SK-N-SH (cell line): ENCODE data around the gene FAM83D. TPM values are rescaled to one million over a fixed set of nuclear protein-coding genes. Genes with fewer than 3 reads are reported as not detected.

Experiments
- CTCF ChIA-PET: fragments of 300-600, 350-600 bp; formaldehyde crosslinking; extraction: SDS; loops from one replicate; lab custom pipeline; 2021; lab: Yijun Ruan, JAX
- POLR2A ChIA-PET: fragments of 350-600 bp; sonication (Branson Sonifier 250); formaldehyde crosslinking; extraction: SDS; loops from one replicate; lab custom pipeline; 2020; ENCODE audit warnings: antibody characterized with exemption, inconsistent platforms; lab: Yijun Ruan, JAX
- DNase-seq: peaks from one replicate; pipeline ENCODE4 v3.0.0; 2012
- H2AFZ ChIP-seq: fragments of 200-600 bp; sonication (generic); 2 replicates; pipeline ENCODE4 v1.8.1; 2016; ENCODE audit warnings: antibody characterized with exemption, mild to moderate bottlenecking, low read depth
- H3F3A ChIP-seq: fragments of 200-600 bp; sonication (generic); replicated peaks from 2 replicates; pipeline ENCODE3; 2016; ENCODE audit warnings: antibody characterized with exemption, mild to moderate bottlenecking; ENCODE audit not compliant: insufficient read depth
- H3K27ac ChIP-seq, 2 experiments: fragments of 200-500 bp in 1 of 2; fragments of 200-600 bp in 1 of 2; sonication (Bioruptor generic) in 1 of 2; sonication (generic), shearing (Covaris generic) in 1 of 2; 2 replicates each; pipeline versions ENCODE4 v1.5.1 to v1.6.1; 2014 to 2016; ENCODE audit warnings: low read depth in 2 of 2, inconsistent platforms in 1 of 2, low read length in 1 of 2, mild to moderate bottlenecking in 1 of 2, mixed read lengths in 1 of 2
- H3K27me3 ChIP-seq: fragments of 200-600 bp; sonication (generic), shearing (Covaris generic); 2 replicates; pipeline ENCODE4 v1.6.1; 2016; ENCODE audit warnings: mixed run types; ENCODE audit not compliant: insufficient read depth
- H3K36me3 ChIP-seq, 2 experiments: fragments of 200-500 bp in 1 of 2; fragments of 200-600 bp in 1 of 2; sonication (Bioruptor generic) in 1 of 2; sonication (generic) in 1 of 2; replicated peaks in 1 of 2; 2 replicates each; pipeline versions ENCODE3 to v1.5.1; 2014 to 2016; ENCODE audit warnings: low read length in 1 of 2, mild to moderate bottlenecking in 1 of 2; ENCODE audit not compliant: insufficient read depth in 2 of 2, control insufficient read depth in 1 of 2
- H3K4me1 ChIP-seq, 2 experiments: fragments of 200-500 bp in 1 of 2; fragments of 200-600 bp in 1 of 2; sonication (Bioruptor generic) in 1 of 2; sonication (generic), shearing (Covaris generic) in 1 of 2; 2 replicates each; pipeline versions ENCODE4 v1.5.1 to v1.6.1; 2014 to 2016; ENCODE audit warnings: low read depth in 1 of 2, low read length in 1 of 2, mixed run types in 1 of 2; ENCODE audit not compliant: insufficient read depth in 2 of 2, control insufficient read depth in 1 of 2
- H3K4me2 ChIP-seq: fragments of 200-600 bp; sonication (generic), shearing (Covaris generic); 2 replicates; pipeline ENCODE4 v1.6.1; 2017; ENCODE audit warnings: mixed run types
- H3K4me3 ChIP-seq, 2 experiments: fragments of 200-500 bp in 1 of 2; fragments of 200-600 bp in 1 of 2; sonication (Bioruptor generic) in 1 of 2; sonication (generic), shearing (Covaris generic) in 1 of 2; 2 replicates each; pipeline versions ENCODE4 v1.5.1 to v1.8.1; 2014 to 2016; ENCODE audit warnings: low read depth in 2 of 2, inconsistent platforms in 1 of 2, low read length in 1 of 2, mild to moderate bottlenecking in 1 of 2, mixed read lengths in 1 of 2, moderate library complexity in 1 of 2
- H3K79me2 ChIP-seq: fragments of 200-600 bp; sonication (generic); 2 replicates; pipeline ENCODE4 v1.8.1; 2017; ENCODE audit warnings: mild to moderate bottlenecking; ENCODE audit not compliant: insufficient read depth
- H3K9ac ChIP-seq: fragments of 200-600 bp; sonication (generic); 2 replicates; pipeline ENCODE4 v1.6.1; 2017; ENCODE audit warnings: mixed run types
- H3K9me2 ChIP-seq: fragments of 200-600 bp; sonication (generic); 2 replicates; pipeline ENCODE4 v1.6.1; 2017; ENCODE audit warnings: mixed run types
- H3K9me3 ChIP-seq: fragments of 200-600 bp; sonication (generic); 2 replicates; pipeline ENCODE4 v1.6.1; 2017; ENCODE audit warnings: mixed run types, mild to moderate bottlenecking, moderate library complexity
- H4K20me1 ChIP-seq: fragments of 200-600 bp; sonication (generic); 2 replicates; pipeline ENCODE4 v1.6.1; 2017; ENCODE audit warnings: mild to moderate bottlenecking, mixed run types; ENCODE audit not compliant: insufficient read depth
- CHD2 ChIP-seq: fragments of 150-350 bp; IDR thresholded peaks from 2 replicates; pipeline ENCODE4 v1.6.1; 2018; ENCODE audit warnings: low read length; ENCODE audit not compliant: partially characterized antibody
- CTCF ChIP-seq: fragments of 200-600 bp; sonication (generic); IDR thresholded peaks from 2 replicates; pipeline ENCODE4 v1.6.1; 2017; ENCODE audit warnings: antibody characterized with exemption, mild to moderate bottlenecking, moderate library complexity
- EP300 ChIP-seq, 2 experiments: IDR thresholded peaks; 2 replicates each; pipeline versions ENCODE4 v1.4.0 to v1.6.1; 2012; ENCODE audit warnings: borderline replicate concordance in 1 of 2, low read depth in 1 of 2, low read length in 1 of 2
- EZH2phosphoT487 ChIP-seq: fragments of 200-600 bp; sonication (generic); IDR thresholded peaks from 2 replicates; pipeline ENCODE4 v1.6.1; 2017; ENCODE audit warnings: low read depth, mixed run types, mild to moderate bottlenecking, antibody characterized with exemption, moderate library complexity, borderline replicate concordance
- FOSL2 ChIP-seq: IDR thresholded peaks from 2 replicates; pipeline ENCODE4 v1.4.0; 2012; ENCODE audit warnings: low read depth, mild to moderate bottlenecking, moderate library complexity, borderline replicate concordance
- FOXJ3 ChIP-seq: sonication (generic); formaldehyde crosslinking; IDR thresholded peaks from 2 replicates; pipeline ENCODE4 v1.5.1; 2020; ENCODE audit warnings: mild to moderate bottlenecking, missing genetic modification reagents
- JUND ChIP-seq: IDR thresholded peaks from 2 replicates; pipeline ENCODE4 v1.4.0; 2012
- PBX3 ChIP-seq: IDR thresholded peaks from 2 replicates; pipeline ENCODE4; 2012
- RFX5 ChIP-seq: IDR thresholded peaks from 2 replicates; pipeline ENCODE4 v1.6.1; 2012; ENCODE audit warnings: mild to moderate bottlenecking, improper control_type of control experiment, low read length
- SMC3 ChIP-seq: IDR thresholded peaks from 2 replicates; pipeline ENCODE4 v1.6.1; 2012; ENCODE audit warnings: low read depth, low read length, improper control_type of control experiment
- TAF1 ChIP-seq: IDR thresholded peaks from 2 replicates; pipeline ENCODE4 v1.6.1; 2012; ENCODE audit warnings: low read depth, mild to moderate bottlenecking, low read length, moderate library complexity, borderline replicate concordance
- TEAD4 ChIP-seq: IDR thresholded peaks from 2 replicates; pipeline ENCODE4 v1.4.0; 2012; ENCODE audit warnings: mild to moderate bottlenecking, borderline replicate concordance; ENCODE audit not compliant: insufficient read depth
- YY1 ChIP-seq: IDR thresholded peaks from 2 replicates; pipeline ENCODE4 v1.4.0; 2012; ENCODE audit warnings: low read depth, mild to moderate bottlenecking
- ZBTB33 ChIP-seq: IDR thresholded peaks from 2 replicates; pipeline ENCODE4 v1.4.0; 2012; ENCODE audit warnings: low read depth, borderline replicate concordance
- WGBS: methylation state at CpG from one replicate; pipeline ENCODE4 v1.1.6; 2017; ENCODE audit warnings: low lambda C conversion rate; 5-methylcytosine and 5-hydroxymethylcytosine counted together
- polyA plus RNA-seq, 3 experiments: library from polyadenylated mRNA; depleted of rRNA; stranded (reverse); fragments of >200 nt; gene quantifications; 2 replicates each; pipeline ENCODE4 v1.2.3, GENCODE V29; 2012

Gene FAM83D
- polyA plus RNA-seq, 1 of the 3 experiments (the other 2 are of a cell fraction): 21.5 TPM

- H3K4me1 ChIP-seq: no peaks in the 10 kb centered on the region
- 81% methylated on average over 7 of the region's 7 CpGs for WGBS
- H3K9me3 ChIP-seq: no peaks in the 10 kb centered on the region
- no peaks in the 10 kb centered on the region for H4K20me1 ChIP-seq
- DNase-seq: no peak
- H3K9ac ChIP-seq: no peak overlapping the region
- TF ChIP-seq CHD2: no peak
- TF ChIP-seq TAF1: no peak
- H3K36me3 ChIP-seq: no peaks in the 10 kb centered on the region
- CTCF ChIA-PET: no interaction called here
- POLR2A ChIA-PET: no interaction called here
- no peaks in the 10 kb centered on the region; the same call in 1 of the 2 replicates for H3K27me3 ChIP-seq
- H3K4me2 ChIP-seq: no peak overlapping the region
- H3K4me3 ChIP-seq: no peak overlapping the region
- no peaks in the 10 kb centered on the region for H3K79me2 ChIP-seq
- H3F3A ChIP-seq: no peaks in the 10 kb centered on the region
- no peak overlapping the region for H3K27ac ChIP-seq
- H3K9me2 ChIP-seq: no peaks in the 10 kb centered on the region
- no peak overlapping the region for H2AFZ ChIP-seq
Observed at GRCh38 chr20:38915355-38915754, 10.9 kb upstream of the FAM83D start.

- peaks cover 11% of the 10 kb centered on the region; the same call in 1 of the 2 replicates for H3K27me3 ChIP-seq
- CTCF ChIA-PET: interaction anchor here (0.8 kb wide), 1 partner anchor 130 kb away, joined by 4 read pairs; no protein-coding TSS in a partner anchor
- POLR2A ChIA-PET: no interaction called here
Observed at GRCh38 chr20:38917657-38918056, 8.6 kb upstream of the FAM83D start.

More at GRCh38 chr20:38917657-38918056, 8.6 kb upstream of the FAM83D start:
- Histone ChIP-seq H3K36me3 (no peaks in the 10 kb centered on the region), H3K27ac (no peak overlapping the region), H3K4me2 (no peak overlapping the region), H3K4me1 (no peaks in the 10 kb centered on the region), H3F3A (no peaks in the 10 kb centered on the region), H3K9ac (no peak overlapping the region), H4K20me1 (no peaks in the 10 kb centered on the region), H3K9me2 (no peaks in the 10 kb centered on the region), H3K79me2 (no peaks in the 10 kb centered on the region), H3K9me3 (no peaks in the 10 kb centered on the region), H2AFZ (no peak overlapping the region), H3K4me3 (no peak overlapping the region)
- WGBS: 64% methylated on average over 4 of the region's 4 CpGs
- TF ChIP-seq SMC3: no peak
- TF ChIP-seq FOXJ3 (CRISPR knock-in tag): no peak
- no peak for TF ChIP-seq FOSL2
- no peak for TF ChIP-seq YY1
- no peak for TF ChIP-seq RFX5
- no peak for TF ChIP-seq PBX3
- TF ChIP-seq ZBTB33: no peak
- TF ChIP-seq TEAD4: no peak
- TF ChIP-seq EZH2phosphoT487: no peak
- no peak for TF ChIP-seq CTCF
- no peak for TF ChIP-seq JUND
- no peak for TF ChIP-seq EP300 (IDR thresholded peaks at IDR 0.05; ENCODE audit: borderline replicate concordance in 1 of 2, low read depth in 1 of 2, low read length in 1 of 2)
- DNase-seq: no peak
